Kidney (tissue), 14 donors: Measurements from ENCODE around the gene SERTM1. TPM values are rescaled to one million over a fixed set of nuclear protein-coding genes. Genes with fewer than 3 reads are reported as not detected.

Source experiments
- DNase-seq, 5 donors: peaks; one replicate each; pipeline ENCODE4 v3.0.0-alpha.2; 2013 to 2020
- FAIRE-seq: peaks from 2 replicates; lab custom pipeline; 2012; peaks lifted over from hg19 to GRCh38; lab: Jason Lieb, UNC
- H3K27ac ChIP-seq, 2 donors: one replicate each; pipeline ENCODE4 v1.7.0; 2013; ENCODE audit warnings: low read depth in 2 of 2, low read length in 2 of 2, inconsistent platforms in 1 of 2
- H3K27me3 ChIP-seq: one replicate; pipeline ENCODE4 v1.7.1; 2013; ENCODE audit warnings: low read length, inconsistent platforms; ENCODE audit not compliant: control insufficient read depth, insufficient read depth
- H3K36me3 ChIP-seq, 3 donors: one replicate each; pipeline versions ENCODE4 v1.7.0 to v1.7.1; 2013; ENCODE audit warnings: low read length in 3 of 3, control low read depth in 1 of 3, inconsistent platforms in 1 of 3; ENCODE audit not compliant: insufficient read depth in 3 of 3, control insufficient read depth in 2 of 3
- H3K4me1 ChIP-seq, 3 donors: one replicate each; pipeline versions ENCODE4 v1.7.0 to v1.7.1; 2013; ENCODE audit warnings: low read length in 3 of 3, inconsistent platforms in 1 of 3, low read depth in 1 of 3; ENCODE audit not compliant: control insufficient read depth in 2 of 3, insufficient read depth in 2 of 3
- H3K4me3 ChIP-seq, 3 donors: one replicate each; pipeline versions ENCODE4 v1.7.0 to v1.8.1; 2013; ENCODE audit warnings: low read length in 3 of 3, control low read depth in 1 of 3, inconsistent platforms in 1 of 3
- H3K9ac ChIP-seq, 3 donors: one replicate each; pipeline versions ENCODE4 v1.7.0 to v1.7.1; 2013; ENCODE audit warnings: low read length in 3 of 3, control low read depth in 1 of 3, inconsistent platforms in 1 of 3
- H3K9me3 ChIP-seq, 3 donors: one replicate each; pipeline versions ENCODE4 v1.7.0 to v1.7.1; 2013; ENCODE audit warnings: low read length in 3 of 3, control low read depth in 1 of 3, inconsistent platforms in 1 of 3; ENCODE audit not compliant: control insufficient read depth in 2 of 3, insufficient read depth in 1 of 3
- intact Hi-C: fragments of 100-400 bp; cut with DNase I; formaldehyde crosslinking; loops from one replicate; pipeline ENCODE4 v1.11.1; 2022
- polyA plus RNA-seq: library from polyadenylated mRNA; stranded (reverse); fragments of 350-450 nt; fragmentation: Illumina TruSeq; extraction: RNeasy Lipid Tissue Mini Kit (QIAGEN cat#74804); gene quantifications from one replicate; pipeline ENCODE4 v1.2.3, GENCODE V29; 2014; ENCODE audit warnings: low read depth, low replicate concordance; ENCODE audit not compliant: insufficient read depth
- total RNA-seq: library from RNA; stranded (reverse); fragmentation: NEBNext Ultra II Directional; extraction: Animal tissue kit (Norgen Biotek cat#: 25700); gene quantifications from one replicate; pipeline ENCODE4 v1.2.1, GENCODE V29; 2021
- TF ChIP-seq, protein P1 (sequence below): IDR thresholded peaks from 3 replicates; pipeline ENCODE4 v1.5.1; 2012; ENCODE audit warnings: mild to moderate bottlenecking, moderate library complexity, borderline replicate concordance; ENCODE audit not compliant: insufficient read depth; ENCODE audit errors: extremely low read depth
- donor health status: control.
- donor health status: control.
- donor health status: control.
- donor health status: control.
- donor health status: control.
- donor health status: DM: yes; HTN: yes; CAD: no.
- donor health status: Normal renal cell carcinoma (clear cell type).

SERTM1 gene
- total and polyA plus RNA-seq, 2 donors from 2014 or later = not detected

GRCh38 chr13:36674337-36675212 lies 755 bp downstream of the SERTM1 start:
- Histone ChIP-seq H3K9ac (no peak overlapping the region), H3K36me3 (no peaks in the 10 kb centered on the region), H3K27me3 (peaks cover 16% of the 10 kb centered on the region), H3K9me3 (no peaks in the 10 kb centered on the region), H3K4me1 (peaks cover 0 to 3% (median 0%) of the 10 kb centered on the region in 3 donors), H3K27ac (no peak overlapping the region), H3K4me3 (peak overlapping the region in 1 of 3 donors; percentile 23)
- intact Hi-C loops = no loop called here
- FAIRE-seq (no peak), DNase-seq (peak in 2 of 5 donors; percentile 7 to 25)
- TF ChIP-seq, protein P1, sequence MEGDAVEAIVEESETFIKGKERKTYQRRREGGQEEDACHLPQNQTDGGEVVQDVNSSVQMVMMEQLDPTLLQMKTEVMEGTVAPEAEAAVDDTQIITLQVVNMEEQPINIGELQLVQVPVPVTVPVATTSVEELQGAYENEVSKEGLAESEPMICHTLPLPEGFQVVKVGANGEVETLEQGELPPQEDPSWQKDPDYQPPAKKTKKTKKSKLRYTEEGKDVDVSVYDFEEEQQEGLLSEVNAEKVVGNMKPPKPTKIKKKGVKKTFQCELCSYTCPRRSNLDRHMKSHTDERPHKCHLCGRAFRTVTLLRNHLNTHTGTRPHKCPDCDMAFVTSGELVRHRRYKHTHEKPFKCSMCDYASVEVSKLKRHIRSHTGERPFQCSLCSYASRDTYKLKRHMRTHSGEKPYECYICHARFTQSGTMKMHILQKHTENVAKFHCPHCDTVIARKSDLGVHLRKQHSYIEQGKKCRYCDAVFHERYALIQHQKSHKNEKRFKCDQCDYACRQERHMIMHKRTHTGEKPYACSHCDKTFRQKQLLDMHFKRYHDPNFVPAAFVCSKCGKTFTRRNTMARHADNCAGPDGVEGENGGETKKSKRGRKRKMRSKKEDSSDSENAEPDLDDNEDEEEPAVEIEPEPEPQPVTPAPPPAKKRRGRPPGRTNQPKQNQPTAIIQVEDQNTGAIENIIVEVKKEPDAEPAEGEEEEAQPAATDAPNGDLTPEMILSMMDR = no peak

DNA sequence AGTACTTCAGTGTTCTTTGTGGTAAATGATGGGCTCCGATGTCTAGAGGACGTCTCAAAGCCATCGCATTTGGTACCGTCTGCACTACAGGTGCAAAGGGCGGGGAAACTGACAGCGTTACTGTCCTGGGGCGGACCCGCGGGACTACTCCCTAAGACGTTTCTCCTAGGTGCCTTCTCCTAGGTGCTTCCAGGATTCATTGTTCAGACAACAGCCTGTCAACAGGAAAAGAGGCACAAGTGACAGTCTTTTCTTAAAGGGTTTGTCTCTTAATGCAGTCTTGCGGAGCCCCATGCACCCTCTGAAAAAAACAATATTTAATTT lies 1.4 kb downstream of the SERTM1 start:
- DNase-seq = no peak
- FAIRE-seq = no peak
- Histone ChIP-seq H3K27me3 (peaks cover 16% of the 10 kb centered on the region), H3K4me1 (peaks cover 0 to 3% (median 0%) of the 10 kb centered on the region in 3 donors), H3K9me3 (no peaks in the 10 kb centered on the region), H3K9ac (no peak overlapping the region), H3K4me3 (no peak overlapping the region), H3K36me3 (no peaks in the 10 kb centered on the region), H3K27ac (no peak overlapping the region)
- intact Hi-C loops = no loop called here
- TF ChIP-seq, protein P1 = no peak

GRCh38 chr13:36680913-36681312 lies 7.1 kb downstream of the SERTM1 start:
- TF ChIP-seq, protein P1 = no peak
- no peaks in the 10 kb centered on the region for H3K4me1 ChIP-seq

More at GRCh38 chr13:36680913-36681312, 7.1 kb downstream of the SERTM1 start:
- no peaks in the 10 kb centered on the region for H3K9me3 ChIP-seq
- H3K9ac ChIP-seq = no peak overlapping the region
- DNase-seq (peak in 2 of 5 donors; percentile 56 to 66), FAIRE-seq (no peak)
- no peak overlapping the region for H3K4me3 ChIP-seq
- intact Hi-C loops = no loop called here
- H3K36me3 ChIP-seq = no peaks in the 10 kb centered on the region
- no peaks in the 10 kb centered on the region for H3K27me3 ChIP-seq
- no peak overlapping the region for H3K27ac ChIP-seq
